Stimulated activated CD8-positive, alpha-beta memory T cell treated with anti-CD3 and anti-CD28 coated beads, Interleukin-4, amount 100 ng/mL, for 1 hour (primary cell): ENCODE data around the gene HAPLN3.
A peak's percentile ranks its signal among the peaks of the same experiment; 100 is the strongest.
"Not testable (repeated sequence)": the region's sequence is repeated elsewhere in the genome, so short reads cannot be mapped to it uniquely, and the experiment has no call there.

Experiments
- DNase-seq, 2 donors: peaks; one replicate each; pipeline ENCODE4 v3.0.0-alpha.2; 2020; ENCODE audit warnings: low read depth in 2 of 2, low spot score in 1 of 2

Gene HAPLN3, protein sequence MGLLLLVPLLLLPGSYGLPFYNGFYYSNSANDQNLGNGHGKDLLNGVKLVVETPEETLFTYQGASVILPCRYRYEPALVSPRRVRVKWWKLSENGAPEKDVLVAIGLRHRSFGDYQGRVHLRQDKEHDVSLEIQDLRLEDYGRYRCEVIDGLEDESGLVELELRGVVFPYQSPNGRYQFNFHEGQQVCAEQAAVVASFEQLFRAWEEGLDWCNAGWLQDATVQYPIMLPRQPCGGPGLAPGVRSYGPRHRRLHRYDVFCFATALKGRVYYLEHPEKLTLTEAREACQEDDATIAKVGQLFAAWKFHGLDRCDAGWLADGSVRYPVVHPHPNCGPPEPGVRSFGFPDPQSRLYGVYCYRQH

GRCh38 chr15:88894819-88895767, at the start of gene HAPLN3:
Gene HAPLN3, minus strand, starts transcription at chr15:88895544. Its CDS starts 8,246 bp downstream, at chr15:88887298.
- peak in 1 of 2 donors; percentile 27 for DNase-seq

DNA sequence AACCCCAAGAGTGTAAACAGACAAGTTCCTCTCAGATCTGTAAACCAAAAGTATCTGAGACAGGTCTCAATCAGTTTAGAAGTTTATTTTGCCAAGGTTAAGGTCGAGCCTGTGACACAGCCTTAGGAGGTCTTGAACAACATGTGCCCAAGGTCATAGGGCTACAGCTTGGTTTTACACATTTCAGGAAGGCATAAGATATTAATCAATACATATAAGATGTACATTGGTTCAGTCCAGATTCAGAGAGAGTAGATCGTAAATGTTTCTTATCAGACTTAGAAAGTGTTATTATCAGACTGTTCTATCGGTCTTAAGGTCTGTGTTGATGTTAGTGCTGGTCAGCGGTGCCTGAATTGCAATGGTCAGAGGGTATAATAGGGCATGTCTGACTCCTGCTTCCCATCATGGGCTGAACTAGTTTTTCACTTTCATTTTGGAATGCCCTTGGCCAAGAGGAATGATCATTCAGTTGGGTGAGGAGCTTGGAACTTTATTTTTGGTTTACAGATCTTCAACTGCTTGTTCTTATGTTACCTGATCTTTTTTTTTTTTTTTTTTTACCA, 44.8 kb upstream of the HAPLN3 start:
- no peak for DNase-seq

DNA sequence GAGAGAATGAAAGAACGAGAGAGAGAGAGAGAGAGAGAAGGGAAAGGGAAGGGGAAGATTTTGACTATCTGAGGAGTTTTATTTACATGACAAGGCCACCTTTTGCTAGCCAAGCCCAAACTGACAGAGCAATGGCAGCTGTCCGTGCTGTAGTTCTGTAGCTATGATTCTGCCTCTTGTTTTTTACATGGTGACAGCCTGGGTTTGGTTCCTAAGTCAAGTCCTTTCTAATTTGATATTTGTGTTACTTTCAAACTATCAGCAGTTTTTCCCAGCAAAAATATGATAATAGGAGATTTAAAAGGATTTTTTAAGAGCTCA, 44.1 kb upstream of the HAPLN3 start:
- no peak for DNase-seq

DNA sequence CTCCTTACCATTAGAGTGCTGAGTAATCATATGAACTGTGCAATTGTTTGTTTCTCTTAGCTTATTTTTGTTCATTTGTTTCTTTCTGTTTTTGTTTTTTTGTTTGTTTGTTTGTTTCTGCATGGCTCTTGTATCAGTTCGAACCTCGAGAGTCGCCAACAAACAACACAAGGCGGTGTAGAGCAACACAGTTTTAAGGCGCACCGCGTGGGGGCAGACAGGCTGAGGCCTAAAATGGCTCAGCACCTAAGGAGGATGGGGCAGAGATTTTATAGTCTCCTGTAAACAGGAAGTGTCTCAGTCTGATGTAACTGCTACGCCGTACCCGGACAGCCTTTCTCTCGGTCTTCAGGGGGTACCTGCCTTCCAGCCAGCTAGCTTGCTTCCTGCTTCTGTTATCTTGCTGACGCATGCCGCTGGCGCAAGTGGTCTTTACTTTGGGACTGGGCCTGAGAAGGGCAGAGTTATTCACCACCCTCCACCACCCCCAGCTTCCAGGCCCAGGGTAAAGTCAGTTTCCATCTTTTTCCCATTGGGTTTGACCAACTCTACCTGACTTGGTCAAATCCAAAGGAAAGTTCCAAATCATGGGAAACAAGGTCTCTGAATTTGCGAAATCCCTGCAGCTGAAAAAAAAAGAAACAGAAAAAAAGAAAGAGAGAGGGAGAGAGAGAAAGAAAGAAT, 43.6 kb upstream of the HAPLN3 start:
- DNase-seq: no peak

DNA sequence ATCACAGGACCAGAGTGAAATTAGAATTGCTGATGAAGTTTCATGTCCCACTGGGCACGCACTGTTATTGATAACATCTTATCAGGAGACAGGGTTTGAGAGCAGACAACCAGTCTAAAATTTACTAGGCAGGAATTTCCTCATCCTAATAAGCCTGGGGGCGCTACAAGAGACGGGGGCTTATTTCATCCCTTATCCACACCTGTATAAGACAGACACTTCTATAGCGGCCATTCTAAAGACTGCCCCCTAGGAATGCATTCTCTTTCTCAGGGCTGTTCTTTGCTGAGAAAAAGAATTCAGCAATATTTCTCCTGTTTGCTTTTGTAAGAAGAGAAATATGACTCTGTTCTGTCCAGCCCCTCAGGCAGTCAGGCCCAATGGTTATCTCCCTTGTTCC, 39.1 kb upstream of the HAPLN3 start:
- not testable (repeated sequence) for DNase-seq

GRCh38 chr15:88932875-88933330, 37.6 kb upstream of the HAPLN3 start:
- DNase-seq: no peak

- DNase-seq: no peak
These were observed 37.0 kb upstream of the HAPLN3 start for GRCh38 chr15:88932271-88932874.

GRCh38 chr15:88930579-88930978, 35.2 kb upstream of the HAPLN3 start:
- DNase-seq: no peak

- DNase-seq: not testable (repeated sequence)
These were observed 34.2 kb upstream of the HAPLN3 start for GRCh38 chr15:88929358-88930098.

GRCh38 chr15:88928192-88928591, 32.8 kb upstream of the HAPLN3 start:
- not testable (repeated sequence) for DNase-seq

- not testable (repeated sequence) for DNase-seq
These were observed 30.3 kb upstream of the HAPLN3 start for GRCh38 chr15:88925648-88926047.

DNA sequence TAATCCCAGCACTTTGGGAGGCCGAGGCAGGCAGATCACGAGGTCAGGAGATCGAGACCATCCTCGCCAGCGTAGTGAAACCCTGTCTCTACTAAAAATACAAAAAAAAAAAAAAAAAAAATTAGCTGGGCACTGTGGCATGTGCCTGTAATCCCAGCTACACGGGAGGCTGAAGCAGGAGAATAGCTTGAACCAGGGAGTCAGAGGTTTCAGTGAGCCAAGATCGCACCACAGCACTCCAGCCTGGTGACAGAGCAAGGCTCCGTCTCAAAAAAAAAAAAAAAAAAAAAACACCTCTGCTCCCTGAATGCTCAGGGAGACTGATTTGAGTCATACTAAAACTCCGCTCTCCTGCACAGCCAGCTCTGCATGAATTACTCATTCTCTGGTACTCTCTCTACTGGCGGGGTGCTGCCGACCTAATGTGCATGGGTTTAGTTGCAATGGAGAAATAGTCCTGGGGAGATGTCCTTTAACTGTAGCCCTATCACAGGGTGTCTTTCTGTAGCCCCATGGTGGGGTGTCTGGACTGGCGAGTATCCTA, 25.6 kb upstream of the HAPLN3 start:
- DNase-seq: not testable (repeated sequence)

DNA sequence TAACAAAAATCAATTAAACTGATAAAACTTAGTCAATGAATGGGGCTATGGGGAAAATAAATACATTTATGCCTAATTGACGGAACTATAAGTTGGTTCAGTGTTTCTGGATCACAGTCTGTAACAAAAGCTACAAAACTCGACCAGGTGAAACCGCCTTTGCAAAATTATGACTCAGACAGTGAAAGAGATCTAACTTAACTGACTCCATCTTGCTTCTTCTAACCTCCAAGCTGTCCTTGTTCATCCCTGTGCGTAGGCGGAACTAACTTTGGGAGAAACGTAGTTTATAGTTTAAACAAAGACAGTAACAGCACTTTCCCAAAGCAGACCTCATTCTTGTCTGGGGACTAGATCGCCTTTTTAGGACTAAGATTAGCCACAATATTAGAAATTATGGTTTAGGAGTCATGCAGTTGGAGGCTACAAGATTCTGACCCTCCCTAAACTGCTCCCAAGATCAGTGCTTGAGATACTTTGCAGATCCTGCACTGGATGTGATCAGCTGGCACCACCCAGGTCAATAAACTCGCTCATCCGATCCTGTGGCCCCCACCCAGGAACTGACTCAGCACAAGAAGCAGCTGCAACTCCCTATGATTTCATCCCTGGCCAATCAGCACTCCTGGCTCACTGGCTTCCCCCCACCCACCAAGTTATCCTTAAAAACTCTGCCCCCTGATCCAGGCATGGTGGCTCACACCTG, 25.0 kb upstream of the HAPLN3 start:
- DNase-seq: no peak

DNA sequence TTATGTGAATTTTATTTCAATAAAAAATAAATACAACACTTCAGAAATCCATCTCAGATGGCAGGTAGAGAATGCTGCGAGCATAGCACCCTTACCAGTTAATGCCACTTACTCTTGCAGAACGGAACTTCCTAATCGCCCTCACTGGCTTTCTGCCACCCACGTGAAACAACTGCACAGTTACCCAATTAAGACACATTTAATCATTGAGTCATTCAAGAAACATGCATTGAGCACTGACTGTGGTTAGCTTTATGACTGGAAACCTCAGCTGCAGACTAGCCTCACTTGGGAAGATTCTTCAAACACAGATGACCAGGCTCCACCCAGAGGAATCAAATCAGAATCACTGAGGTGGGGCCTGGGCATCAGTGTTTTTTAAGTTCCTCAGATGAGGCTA, 23.4 kb upstream of the HAPLN3 start:
- DNase-seq: no peak

DNA sequence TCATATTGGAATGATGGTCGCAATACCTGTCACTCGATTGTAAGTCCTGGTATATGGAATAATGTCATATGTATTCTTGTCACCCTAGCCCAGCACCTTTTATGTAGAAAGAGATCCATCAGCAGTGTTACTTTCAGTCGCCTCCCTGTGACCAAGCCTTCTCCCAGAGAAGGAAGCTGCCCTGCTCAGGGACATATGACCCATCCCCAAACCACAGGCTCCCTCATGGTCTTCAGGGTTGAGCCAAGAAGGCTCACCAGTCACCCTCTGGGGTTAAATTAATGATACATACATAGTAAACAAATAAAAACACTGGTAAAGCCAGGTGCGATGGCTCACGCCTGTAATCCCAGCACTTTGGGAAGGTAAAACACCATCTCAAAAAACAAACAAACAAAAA, 22.4 kb upstream of the HAPLN3 start:
- no peak for DNase-seq

DNA sequence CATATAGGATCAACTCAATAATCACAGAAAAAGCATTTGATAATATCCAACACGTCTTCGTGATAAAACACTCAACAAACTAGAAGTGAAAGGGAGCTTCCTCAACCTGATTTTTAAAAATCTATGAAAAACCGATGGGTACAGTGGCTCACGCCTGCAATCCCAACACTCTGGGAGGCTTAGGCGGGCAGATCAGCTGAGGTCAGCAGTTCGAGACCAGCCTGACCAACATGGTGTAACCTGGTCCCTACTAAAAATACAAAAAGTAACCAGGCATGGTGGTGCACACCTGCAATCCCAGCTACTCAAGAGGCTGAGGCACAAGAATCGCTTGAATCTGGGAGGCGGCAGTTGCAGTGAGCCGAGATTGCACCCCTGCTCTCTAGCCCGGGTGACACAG, 20.0 kb upstream of the HAPLN3 start:
- DNase-seq: no peak

GRCh38 chr15:88913850-88914169, 18.5 kb upstream of the HAPLN3 start:
- no peak for DNase-seq

- DNase-seq: peak; percentile 23 to 41
These were observed 17.9 kb upstream of the HAPLN3 start, which contains the start of gene MFGE8 for GRCh38 chr15:88913017-88913849. Gene MFGE8, minus strand, starts transcription at chr15:88913379. Its CDS starts 60 bp downstream, at chr15:88913319.
